Kasumi-1 (cell line): ENCODE data around the gene WDHD1.
A peak's percentile ranks its signal among the peaks of the same experiment; 100 is the strongest.
"Not testable (repeated sequence)": the region's sequence is repeated elsewhere in the genome, so short reads cannot be mapped to it uniquely, and the experiment has no call there.

ENCODE experiments used
- DNase-seq, 2 experiments: peaks; one replicate each; lab custom pipeline; 2025; lab: John Stamatoyannopoulos, UW

Gene WDHD1

GRCh38 chr14:55047301-55048053, 20.6 kb upstream of the WDHD1 start:
- DNase-seq: no peak

- DNase-seq: no peak
Measured at GRCh38 chr14:55045087-55045486, 18.2 kb upstream of the WDHD1 start.

DNA sequence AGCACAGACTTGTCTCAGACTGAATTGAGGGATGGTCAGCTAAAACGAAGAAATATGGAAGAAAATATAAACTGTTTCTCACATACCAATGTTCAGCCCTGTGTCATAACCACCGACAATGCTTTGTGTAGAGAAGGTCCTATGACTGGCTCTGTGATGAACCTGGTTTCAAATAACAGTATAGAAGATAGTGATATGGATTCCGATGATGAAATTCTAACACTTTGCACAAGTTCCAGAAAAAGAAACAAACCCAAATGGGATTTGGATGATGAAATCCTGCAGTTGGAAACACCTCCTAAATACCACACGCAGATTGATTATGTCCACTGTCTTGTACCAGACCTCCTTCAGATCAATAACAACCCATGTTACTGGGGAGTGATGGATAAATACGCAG, 16.6 kb upstream of the WDHD1 start:
- no peak for DNase-seq

DNA sequence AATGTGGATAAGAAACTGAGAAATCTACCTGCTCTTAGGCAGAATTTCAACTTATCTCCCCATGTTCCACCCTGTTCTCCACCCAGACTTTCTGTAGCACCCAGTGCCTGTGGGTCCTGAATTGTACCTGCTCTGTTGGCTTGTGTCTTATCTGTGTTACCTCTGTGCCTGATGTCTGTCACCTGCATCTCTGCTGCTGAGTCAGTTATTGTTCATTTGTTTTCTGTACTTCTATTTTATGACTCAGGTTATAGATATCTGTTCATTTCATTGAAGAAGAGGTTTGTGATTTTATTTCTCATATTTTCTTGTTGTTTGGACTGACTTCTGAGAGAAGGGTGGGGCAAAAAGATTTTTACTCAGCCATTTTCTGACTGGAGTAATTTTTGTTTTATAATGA, 11.8 kb upstream of the WDHD1 start:
- no peak for DNase-seq

- DNase-seq: not testable (repeated sequence)
Measured at GRCh38 chr14:55037995-55038394, 11.1 kb upstream of the WDHD1 start.

DNA sequence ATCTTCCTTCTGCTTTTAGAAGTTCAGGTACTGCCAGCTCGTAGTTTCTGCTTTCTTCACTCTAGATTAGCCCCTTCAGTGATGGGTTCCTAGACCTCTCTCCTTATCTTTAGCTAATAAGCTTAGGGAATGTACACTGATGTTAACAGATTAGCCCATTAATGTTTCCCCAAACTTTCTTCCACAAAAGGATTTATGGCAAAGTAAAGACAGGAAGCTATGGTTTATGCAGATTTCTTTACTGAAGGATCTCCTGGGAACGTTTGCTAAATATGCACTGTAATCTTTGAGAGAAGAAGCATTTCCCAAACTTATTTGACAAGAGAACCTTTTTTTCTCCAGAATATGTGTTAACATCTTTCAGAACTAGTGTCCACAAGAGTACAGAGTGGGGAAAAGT, 4.3 kb upstream of the WDHD1 start:
- peak in 1 of 2 experiments; percentile 11 for DNase-seq

DNA sequence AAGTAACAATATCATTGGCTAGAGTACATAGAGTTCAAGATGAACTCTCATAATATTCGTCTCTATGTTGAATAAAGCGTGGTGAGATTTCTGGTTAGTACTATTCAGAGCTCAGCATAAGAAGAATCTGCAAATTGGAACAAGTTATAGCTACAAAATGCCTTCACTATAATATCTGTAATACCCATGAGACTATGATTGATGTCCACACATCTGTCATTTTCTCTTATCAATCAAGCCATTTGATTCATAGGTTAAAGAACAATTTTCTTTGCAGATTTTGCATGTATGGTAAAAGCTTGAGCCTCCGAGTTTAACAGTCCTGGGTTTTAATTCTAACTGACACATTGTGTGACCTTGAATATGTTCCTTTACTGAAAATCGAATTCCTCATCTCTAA, 1.6 kb upstream of the WDHD1 start:
- DNase-seq: no peak

- DNase-seq: no peak
Measured at GRCh38 chr14:55028066-55028465, 1.2 kb upstream of the WDHD1 start.

DNA sequence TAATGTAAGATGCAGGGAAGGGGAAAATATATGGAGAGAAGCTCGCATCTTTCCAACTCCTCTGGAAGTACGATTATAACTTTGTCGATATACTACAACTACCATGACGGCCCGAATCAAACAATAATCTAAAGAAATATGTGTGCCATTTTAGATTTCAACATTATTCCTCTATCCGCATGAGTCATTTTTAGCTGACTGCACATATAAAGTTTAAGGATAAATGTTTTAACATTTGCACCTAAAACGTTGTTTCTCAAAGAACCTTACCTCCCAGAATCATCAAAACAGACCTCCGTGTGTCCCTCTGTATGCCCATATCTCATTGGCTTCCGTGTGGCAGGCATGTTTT, 482 bp downstream of the WDHD1 start:
- DNase-seq: no peak

GRCh38 chr14:55025948-55026347, 951 bp downstream of the WDHD1 start:
- DNase-seq: no peak

DNA sequence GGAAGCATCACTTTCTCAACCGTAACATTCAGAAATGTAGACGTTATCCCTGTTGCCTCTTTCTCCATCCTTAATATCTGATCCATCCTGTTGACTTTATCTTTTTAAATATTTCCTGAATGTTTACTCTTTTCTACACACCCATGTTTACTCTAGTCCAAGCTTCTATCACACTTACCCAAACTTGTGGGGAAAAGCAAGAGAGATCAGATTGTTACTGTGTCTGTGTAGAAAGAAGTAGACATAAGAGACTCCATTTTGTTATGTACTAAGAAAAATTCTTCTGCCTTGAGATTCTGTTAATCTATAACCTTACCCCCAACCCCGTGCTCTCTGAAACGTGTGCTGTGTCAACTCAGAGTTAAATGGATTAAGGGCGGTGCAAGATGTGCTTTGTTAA, 2.5 kb downstream of the WDHD1 start:
- not testable (repeated sequence) for DNase-seq

DNA sequence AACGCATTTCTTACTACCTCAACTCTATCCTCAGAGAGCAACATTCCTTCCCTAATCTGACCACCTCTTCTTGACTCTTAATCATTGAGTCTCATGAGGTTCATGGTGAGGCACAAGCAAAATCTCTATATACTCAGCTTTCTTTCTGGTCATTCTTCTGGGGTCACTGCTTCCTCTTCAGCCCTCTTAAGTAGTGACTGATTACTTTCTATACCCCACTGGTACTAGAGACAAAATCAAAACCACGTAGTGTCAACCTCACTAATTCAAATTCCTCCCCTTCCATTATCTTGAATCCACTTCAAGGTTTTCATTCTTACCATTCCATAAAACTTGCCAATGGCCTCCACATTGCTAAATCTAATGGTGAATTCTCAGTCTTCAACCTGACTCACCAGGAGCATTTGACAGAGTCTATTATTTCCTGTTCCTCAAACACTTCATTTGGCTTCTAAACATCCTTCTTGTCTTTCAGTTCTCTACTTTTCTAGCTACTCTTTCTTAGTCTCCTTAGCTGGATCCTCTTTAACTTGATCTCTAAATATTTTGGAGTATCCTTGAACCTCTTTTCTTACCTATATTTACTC, 6.8 kb downstream of the WDHD1 start:
- DNase-seq: no peak

GRCh38 chr14:55015006-55015405, 11.9 kb downstream of the WDHD1 start:
- DNase-seq: no peak

- peak; percentile 7 to 37 for DNase-seq
Measured at GRCh38 chr14:55005071-55005470, 21.8 kb downstream of the WDHD1 start.

DNA sequence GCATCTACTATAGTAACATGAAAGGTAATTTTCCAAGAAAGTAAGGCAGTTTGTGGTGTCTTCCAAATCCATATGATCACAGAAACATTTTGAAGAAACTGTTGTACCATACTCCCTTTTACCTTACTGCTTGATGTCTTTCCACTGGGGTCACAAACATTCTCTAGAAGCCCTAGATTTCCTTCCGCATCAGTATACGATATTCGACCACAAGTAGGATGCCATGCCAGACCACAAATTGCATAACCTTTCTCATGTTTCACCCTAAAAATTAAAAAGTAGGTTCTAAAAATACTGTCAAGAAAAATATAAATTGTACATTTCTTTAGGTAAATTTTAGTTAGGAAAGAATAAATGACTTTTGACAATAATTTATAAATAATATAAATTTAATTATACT, 26.5 kb downstream of the WDHD1 start:
- DNase-seq: peak; percentile 92

GRCh38 chr14:54985156-54985555, 41.7 kb downstream of the WDHD1 start:
- no peak for DNase-seq

GRCh38 chr14:54981698-54982097, 45.2 kb downstream of the WDHD1 start:
- DNase-seq: peak; percentile 8

- no peak for DNase-seq
Measured at GRCh38 chr14:54979039-54979438, 47.9 kb downstream of the WDHD1 start.

DNA sequence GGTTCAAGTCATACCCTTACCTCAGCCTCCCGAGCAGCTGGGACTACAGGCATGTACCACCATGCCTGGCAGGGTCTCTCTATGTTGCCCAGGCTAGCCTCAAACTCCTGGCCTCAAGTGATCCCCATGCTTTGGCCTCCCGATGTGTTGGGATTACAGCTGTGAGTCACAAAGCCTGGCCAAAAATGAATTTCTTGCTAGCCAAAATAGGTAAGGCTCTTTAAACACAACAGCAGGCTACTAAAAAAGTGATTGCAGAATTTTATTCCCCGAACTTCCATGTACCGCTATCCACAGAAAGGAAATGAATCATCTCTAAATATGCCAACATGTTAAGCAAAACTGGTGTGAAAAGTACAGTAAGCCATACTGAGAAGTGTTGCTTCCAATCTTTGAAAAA, 50.6 kb downstream of the WDHD1 start:
- DNase-seq: peak; percentile 13 to 42

GRCh38 chr14:54975856-54976255, 51.0 kb downstream of the WDHD1 start:
- no peak for DNase-seq

DNA sequence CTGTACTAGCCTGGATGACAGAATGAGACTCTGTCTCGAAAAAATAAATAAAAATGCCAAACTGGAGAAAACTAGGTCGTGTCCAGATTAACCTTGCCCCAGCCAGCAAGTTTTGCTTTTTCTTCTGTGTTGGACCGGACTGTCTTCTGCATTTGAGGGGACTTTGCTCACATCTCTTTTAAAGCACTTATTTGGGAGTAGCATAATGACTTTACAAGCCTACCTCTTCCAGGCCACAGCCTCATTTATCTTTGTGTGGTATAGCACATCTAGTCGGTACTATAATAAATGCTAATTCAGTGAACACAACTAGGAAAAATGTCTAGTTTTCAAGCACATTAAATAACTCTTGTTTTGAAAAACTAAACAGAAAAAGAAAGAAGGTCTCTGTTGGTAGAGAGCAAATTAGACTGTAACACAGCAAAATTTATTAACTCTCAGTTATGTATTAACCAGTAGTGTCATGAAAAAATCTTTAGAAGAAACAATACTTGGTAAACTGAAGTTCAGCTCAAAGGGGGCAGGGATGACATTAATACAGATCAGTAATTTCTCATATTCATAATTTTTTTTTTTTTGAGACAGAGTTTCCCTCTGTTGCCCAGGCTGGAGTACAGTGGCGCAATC, 52.0 kb downstream of the WDHD1 start:
- DNase-seq: no peak

DNA sequence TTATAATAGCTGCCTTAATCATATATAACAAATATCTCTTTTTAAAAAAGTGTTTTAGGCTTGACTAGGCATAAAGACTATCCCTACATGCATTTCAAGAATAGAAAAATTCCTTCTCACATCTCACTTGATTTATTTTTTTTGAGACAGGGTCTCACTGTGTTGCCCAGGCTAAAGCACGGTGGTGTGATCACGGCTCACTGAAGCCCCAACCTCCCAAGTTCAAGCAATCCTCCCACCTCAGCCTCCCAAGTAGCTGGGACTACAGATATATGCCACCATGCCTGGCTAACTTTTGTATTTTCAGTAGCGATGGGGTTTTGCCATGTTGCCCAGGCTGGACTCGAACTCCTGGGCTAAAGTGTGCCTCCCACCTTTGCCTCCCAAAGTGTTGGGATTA, 59.4 kb downstream of the WDHD1 start:
- DNase-seq: no peak

DNA sequence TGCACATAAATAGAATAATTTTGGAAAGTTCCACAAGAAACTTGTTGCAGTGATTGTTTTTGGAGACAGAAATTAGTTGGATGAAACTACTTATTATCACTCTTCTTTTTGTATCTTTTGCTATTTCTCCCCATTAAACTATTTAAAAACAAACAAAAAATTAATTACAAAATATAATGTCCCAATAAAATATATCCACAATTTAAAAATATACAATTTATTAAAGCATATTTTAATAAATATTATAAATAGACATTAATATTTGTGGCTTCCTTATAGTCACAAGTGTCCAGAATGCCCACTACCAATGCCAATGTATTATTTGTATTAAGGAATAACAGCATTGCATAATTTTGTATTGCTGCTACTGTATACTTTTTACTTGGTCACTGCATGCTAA, 71.8 kb downstream of the WDHD1 start:
- DNase-seq: no peak

DNA sequence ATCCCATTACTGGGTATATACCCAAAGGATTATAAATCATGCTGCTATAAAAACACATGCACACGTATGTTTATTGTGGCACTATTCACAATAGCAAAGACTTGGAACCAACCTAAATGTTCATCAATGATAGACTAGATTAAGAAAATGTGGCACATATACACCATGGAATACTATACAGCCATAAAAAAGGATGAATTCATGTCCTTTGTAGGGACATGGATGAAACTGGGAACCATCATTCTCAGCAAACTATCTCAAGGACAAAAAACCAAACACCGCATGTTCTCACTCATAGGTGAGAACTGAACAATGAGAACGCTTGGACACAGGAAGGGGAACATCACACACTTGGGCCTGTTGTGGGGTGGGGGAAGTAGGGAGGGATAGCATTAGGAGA, 73.3 kb downstream of the WDHD1 start:
- DNase-seq: not testable (repeated sequence)
